Measurements from ENCODE around the gene GCN1. TPM values are rescaled to one million over a fixed set of nuclear protein-coding genes. Genes with fewer than 3 reads are reported as not detected.

The GCN1 gene
- total and polyA plus RNA-seq, 10 of the 15 experiments (the other 5 are each of a cell fraction or from before 2014, with no cell fraction given): 10.8 to 150 (median 58.3) TPM

DNA sequence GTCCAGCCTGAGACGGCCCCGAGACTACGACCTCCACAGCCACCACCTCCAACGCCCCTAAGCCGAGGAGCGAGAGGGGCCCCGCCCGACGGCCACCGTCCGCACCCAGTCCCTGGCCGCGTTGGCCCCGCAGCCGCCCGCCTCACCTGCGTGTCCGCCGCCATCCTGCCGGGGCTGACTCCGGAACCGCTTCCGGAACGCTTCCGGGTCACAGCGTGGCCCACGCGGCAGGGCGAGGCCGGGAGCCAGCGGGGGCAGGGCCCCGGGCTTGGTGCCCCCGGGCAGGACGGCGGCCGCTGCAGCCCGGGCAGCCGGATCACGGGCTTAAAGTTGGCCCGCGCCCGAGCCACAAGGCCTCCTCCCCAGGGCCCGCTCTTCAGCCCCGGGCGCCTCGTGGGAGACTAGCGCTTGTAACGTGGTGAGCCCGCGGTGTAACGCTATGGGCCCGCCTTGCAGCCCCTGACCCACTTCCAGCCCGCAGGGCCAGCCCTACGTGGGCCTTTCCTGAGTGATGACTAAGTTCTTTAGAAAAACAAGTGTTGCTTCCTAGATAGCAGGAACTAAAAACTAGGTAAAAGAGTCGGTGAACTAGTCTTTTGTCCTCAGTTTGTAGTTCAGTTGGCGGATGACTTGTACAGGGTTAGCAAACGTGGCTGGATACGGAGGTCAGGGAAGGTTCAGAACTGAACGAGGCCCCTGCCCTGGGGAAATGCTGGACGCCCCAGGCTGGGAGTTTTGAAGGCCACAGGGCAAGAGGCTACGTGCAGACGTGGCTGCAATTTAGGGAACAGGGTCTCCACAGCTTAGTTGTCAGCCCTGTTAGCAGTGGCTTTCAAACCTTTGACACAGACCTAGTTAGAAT lies at the start of gene GCN1 (continued):
- TF ChIP-seq, protein P1, sequence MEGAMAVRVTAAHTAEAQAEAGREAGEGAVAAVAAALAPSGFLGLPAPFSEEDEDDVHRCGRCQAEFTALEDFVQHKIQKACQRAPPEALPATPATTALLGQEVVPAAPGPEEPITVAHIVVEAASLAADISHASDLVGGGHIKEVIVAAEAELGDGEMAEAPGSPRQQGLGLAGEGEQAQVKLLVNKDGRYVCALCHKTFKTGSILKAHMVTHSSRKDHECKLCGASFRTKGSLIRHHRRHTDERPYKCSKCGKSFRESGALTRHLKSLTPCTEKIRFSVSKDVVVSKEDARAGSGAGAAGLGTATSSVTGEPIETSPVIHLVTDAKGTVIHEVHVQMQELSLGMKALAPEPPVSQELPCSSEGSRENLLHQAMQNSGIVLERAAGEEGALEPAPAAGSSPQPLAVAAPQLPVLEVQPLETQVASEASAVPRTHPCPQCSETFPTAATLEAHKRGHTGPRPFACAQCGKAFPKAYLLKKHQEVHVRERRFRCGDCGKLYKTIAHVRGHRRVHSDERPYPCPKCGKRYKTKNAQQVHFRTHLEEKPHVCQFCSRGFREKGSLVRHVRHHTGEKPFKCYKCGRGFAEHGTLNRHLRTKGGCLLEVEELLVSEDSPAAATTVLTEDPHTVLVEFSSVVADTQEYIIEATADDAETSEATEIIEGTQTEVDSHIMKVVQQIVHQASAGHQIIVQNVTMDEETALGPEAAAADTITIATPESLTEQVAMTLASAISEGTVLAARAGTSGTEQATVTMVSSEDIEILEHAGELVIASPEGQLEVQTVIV (IDR thresholded peaks at IDR 0.05; ENCODE audit: borderline replicate concordance, partially characterized antibody): no peak
- TF ChIP-seq FOS (IDR thresholded peaks at IDR 0.05; ENCODE audit: borderline replicate concordance, extremely low read depth, insufficient read length) (no peak), TBL1XR1 (IDR thresholded peaks at IDR 0.05; ENCODE audit: low read depth, low read length) (peak; percentile 73; the same call in 1 of the 2 replicates), GABPA (IDR thresholded peaks at IDR 0.05; ENCODE audit: low read depth) (peak; percentile 91), NFYB (IDR thresholded peaks at IDR 0.05; ENCODE audit: insufficient read depth, low read depth, low read length) (no peak), RELA (IDR thresholded peaks at IDR 0.05; ENCODE audit: borderline replicate concordance, partially characterized antibody) (peak; percentile 39), ZNF384 (IDR thresholded peaks at IDR 0.05; ENCODE audit: borderline replicate concordance, low read depth, low read length) (no peak), SUZ12 (IDR thresholded peaks at IDR 0.05; ENCODE audit: unreplicated experiment) (no peak), MYB (IDR thresholded peaks at IDR 0.05; ENCODE audit: borderline replicate concordance, low read depth, low read length) (no peak)
- TF ChIP-seq, protein P2, sequence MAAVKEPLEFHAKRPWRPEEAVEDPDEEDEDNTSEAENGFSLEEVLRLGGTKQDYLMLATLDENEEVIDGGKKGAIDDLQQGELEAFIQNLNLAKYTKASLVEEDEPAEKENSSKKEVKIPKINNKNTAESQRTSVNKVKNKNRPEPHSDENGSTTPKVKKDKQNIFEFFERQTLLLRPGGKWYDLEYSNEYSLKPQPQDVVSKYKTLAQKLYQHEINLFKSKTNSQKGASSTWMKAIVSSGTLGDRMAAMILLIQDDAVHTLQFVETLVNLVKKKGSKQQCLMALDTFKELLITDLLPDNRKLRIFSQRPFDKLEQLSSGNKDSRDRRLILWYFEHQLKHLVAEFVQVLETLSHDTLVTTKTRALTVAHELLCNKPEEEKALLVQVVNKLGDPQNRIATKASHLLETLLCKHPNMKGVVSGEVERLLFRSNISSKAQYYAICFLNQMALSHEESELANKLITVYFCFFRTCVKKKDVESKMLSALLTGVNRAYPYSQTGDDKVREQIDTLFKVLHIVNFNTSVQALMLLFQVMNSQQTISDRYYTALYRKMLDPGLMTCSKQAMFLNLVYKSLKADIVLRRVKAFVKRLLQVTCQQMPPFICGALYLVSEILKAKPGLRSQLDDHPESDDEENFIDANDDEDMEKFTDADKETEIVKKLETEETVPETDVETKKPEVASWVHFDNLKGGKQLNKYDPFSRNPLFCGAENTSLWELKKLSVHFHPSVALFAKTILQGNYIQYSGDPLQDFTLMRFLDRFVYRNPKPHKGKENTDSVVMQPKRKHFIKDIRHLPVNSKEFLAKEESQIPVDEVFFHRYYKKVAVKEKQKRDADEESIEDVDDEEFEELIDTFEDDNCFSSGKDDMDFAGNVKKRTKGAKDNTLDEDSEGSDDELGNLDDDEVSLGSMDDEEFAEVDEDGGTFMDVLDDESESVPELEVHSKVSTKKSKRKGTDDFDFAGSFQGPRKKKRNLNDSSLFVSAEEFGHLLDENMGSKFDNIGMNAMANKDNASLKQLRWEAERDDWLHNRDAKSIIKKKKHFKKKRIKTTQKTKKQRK (IDR thresholded peaks at IDR 0.05; ENCODE audit: low read depth, low read length): no peak
- TF ChIP-seq, protein P3, sequence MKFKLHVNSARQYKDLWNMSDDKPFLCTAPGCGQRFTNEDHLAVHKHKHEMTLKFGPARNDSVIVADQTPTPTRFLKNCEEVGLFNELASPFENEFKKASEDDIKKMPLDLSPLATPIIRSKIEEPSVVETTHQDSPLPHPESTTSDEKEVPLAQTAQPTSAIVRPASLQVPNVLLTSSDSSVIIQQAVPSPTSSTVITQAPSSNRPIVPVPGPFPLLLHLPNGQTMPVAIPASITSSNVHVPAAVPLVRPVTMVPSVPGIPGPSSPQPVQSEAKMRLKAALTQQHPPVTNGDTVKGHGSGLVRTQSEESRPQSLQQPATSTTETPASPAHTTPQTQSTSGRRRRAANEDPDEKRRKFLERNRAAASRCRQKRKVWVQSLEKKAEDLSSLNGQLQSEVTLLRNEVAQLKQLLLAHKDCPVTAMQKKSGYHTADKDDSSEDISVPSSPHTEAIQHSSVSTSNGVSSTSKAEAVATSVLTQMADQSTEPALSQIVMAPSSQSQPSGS (IDR thresholded peaks at IDR 0.05; ENCODE audit: low read length): no peak
- TF ChIP-seq, protein P4, sequence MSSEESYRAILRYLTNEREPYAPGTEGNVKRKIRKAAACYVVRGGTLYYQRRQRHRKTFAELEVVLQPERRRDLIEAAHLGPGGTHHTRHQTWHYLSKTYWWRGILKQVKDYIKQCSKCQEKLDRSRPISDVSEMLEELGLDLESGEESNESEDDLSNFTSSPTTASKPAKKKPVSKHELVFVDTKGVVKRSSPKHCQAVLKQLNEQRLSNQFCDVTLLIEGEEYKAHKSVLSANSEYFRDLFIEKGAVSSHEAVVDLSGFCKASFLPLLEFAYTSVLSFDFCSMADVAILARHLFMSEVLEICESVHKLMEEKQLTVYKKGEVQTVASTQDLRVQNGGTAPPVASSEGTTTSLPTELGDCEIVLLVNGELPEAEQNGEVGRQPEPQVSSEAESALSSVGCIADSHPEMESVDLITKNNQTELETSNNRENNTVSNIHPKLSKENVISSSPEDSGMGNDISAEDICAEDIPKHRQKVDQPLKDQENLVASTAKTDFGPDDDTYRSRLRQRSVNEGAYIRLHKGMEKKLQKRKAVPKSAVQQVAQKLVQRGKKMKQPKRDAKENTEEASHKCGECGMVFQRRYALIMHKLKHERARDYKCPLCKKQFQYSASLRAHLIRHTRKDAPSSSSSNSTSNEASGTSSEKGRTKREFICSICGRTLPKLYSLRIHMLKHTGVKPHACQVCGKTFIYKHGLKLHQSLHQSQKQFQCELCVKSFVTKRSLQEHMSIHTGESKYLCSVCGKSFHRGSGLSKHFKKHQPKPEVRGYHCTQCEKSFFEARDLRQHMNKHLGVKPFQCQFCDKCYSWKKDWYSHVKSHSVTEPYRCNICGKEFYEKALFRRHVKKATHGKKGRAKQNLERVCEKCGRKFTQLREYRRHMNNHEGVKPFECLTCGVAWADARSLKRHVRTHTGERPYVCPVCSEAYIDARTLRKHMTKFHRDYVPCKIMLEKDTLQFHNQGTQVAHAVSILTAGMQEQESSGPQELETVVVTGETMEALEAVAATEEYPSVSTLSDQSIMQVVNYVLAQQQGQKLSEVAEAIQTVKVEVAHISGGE (CRISPR knock-in tag; IDR thresholded peaks at IDR 0.05): peak; percentile 17; the same call in 1 of the 2 replicates
- TF ChIP-seq, protein P5, sequence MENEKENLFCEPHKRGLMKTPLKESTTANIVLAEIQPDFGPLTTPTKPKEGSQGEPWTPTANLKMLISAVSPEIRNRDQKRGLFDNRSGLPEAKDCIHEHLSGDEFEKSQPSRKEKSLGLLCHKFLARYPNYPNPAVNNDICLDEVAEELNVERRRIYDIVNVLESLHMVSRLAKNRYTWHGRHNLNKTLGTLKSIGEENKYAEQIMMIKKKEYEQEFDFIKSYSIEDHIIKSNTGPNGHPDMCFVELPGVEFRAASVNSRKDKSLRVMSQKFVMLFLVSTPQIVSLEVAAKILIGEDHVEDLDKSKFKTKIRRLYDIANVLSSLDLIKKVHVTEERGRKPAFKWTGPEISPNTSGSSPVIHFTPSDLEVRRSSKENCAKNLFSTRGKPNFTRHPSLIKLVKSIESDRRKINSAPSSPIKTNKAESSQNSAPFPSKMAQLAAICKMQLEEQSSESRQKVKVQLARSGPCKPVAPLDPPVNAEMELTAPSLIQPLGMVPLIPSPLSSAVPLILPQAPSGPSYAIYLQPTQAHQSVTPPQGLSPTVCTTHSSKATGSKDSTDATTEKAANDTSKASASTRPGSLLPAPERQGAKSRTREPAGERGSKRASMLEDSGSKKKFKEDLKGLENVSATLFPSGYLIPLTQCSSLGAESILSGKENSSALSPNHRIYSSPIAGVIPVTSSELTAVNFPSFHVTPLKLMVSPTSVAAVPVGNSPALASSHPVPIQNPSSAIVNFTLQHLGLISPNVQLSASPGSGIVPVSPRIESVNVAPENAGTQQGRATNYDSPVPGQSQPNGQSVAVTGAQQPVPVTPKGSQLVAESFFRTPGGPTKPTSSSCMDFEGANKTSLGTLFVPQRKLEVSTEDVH (IDR thresholded peaks at IDR 0.05; ENCODE audit: low read depth, partially characterized antibody): no peak
